Urothelium cell line (cell line): ENCODE data around the gene MATK.
A peak's percentile ranks its signal among the peaks of the same experiment; 100 is the strongest.

Experiments used
- DNase-seq: peaks from one replicate; pipeline ENCODE4 v3.0.0; 2011; ENCODE audit warnings: low spot score, mixed read lengths
- FAIRE-seq: peaks from 2 replicates; lab custom pipeline; 2011; peaks lifted over from hg19 to GRCh38; lab: Jason Lieb, UNC

Gene MATK

GRCh38 chr19:3792114-3792513 is 5.9 kb upstream of the MATK start:
- no peak for FAIRE-seq
- no peak for DNase-seq

- DNase-seq (no peak), FAIRE-seq (no peak)
Measured at GRCh38 chr19:3790941-3791340, 4.8 kb upstream of the MATK start.

GRCh38 chr19:3790209-3790734 is 4.1 kb upstream of the MATK start:
- FAIRE-seq (no peak), DNase-seq (no peak)

- FAIRE-seq (no peak), DNase-seq (no peak)
Measured at GRCh38 chr19:3788996-3789778, 3.0 kb upstream of the MATK start.

GRCh38 chr19:3785451-3785937 is 687 bp downstream of the MATK start:
- FAIRE-seq (no peak), DNase-seq (no peak)

GRCh38 chr19:3784607-3785450 is 1.4 kb downstream of the MATK start:
- FAIRE-seq (no peak), DNase-seq (peak; percentile 22)

GRCh38 chr19:3783660-3784584 is 2.3 kb downstream of the MATK start:
- FAIRE-seq = no peak
- DNase-seq = no peak

- no peak for DNase-seq
- no peak for FAIRE-seq
Measured at GRCh38 chr19:3782903-3783302, 3.3 kb downstream of the MATK start.

- no peak for FAIRE-seq
- DNase-seq = no peak
Measured at GRCh38 chr19:3782330-3782729, 3.9 kb downstream of the MATK start.

- no peak for FAIRE-seq
Measured at GRCh38 chr19:3781603-3782002, 4.6 kb downstream of the MATK start.

GRCh38 chr19:3780786-3781304 is 5.3 kb downstream of the MATK start:
- DNase-seq = no peak
- FAIRE-seq = no peak

More at GRCh38 chr19:3781603-3782002, 4.6 kb downstream of the MATK start:
- no peak for DNase-seq

GRCh38 chr19:3778899-3779723 is 7.1 kb downstream of the MATK start:
- FAIRE-seq (no peak), DNase-seq (no peak)

GRCh38 chr19:3778104-3778867 is 7.9 kb downstream of the MATK start:
- no peak for FAIRE-seq
- DNase-seq = no peak

- DNase-seq (no peak), FAIRE-seq (peak; percentile 67)
Measured at GRCh38 chr19:3776479-3777040, 9.6 kb downstream of the MATK start.

- DNase-seq = no peak
- FAIRE-seq = no peak
Measured at GRCh38 chr19:3775831-3776230, 10.3 kb downstream of the MATK start.

GRCh38 chr19:3775374-3775711 is 10.8 kb downstream of the MATK start:
- no peak for DNase-seq
- FAIRE-seq = no peak

- DNase-seq (no peak), FAIRE-seq (no peak)
Measured at GRCh38 chr19:3774621-3775373, 11.4 kb downstream of the MATK start.
